GM21576 (cell line): ENCODE data around the gene TMEM154.
A peak's percentile ranks its signal among the peaks of the same experiment; 100 is the strongest.
"Not testable (repeated sequence)": the region's sequence is repeated elsewhere in the genome, so short reads cannot be mapped to it uniquely, and the experiment has no call there.

Source experiments
- ATAC-seq: cut with Tn5 transposase; IDR thresholded peaks from one replicate; pipeline ENCODE4 v1.9.1; 2021; ENCODE audit warnings: mild to moderate bottlenecking, moderate library complexity; ENCODE audit not compliant: unreplicated experiment

TMEM154 gene

GRCh38 chr4:152672206-152673092, 7.3 kb downstream of the TMEM154 start:
- ATAC-seq = no peak

DNA sequence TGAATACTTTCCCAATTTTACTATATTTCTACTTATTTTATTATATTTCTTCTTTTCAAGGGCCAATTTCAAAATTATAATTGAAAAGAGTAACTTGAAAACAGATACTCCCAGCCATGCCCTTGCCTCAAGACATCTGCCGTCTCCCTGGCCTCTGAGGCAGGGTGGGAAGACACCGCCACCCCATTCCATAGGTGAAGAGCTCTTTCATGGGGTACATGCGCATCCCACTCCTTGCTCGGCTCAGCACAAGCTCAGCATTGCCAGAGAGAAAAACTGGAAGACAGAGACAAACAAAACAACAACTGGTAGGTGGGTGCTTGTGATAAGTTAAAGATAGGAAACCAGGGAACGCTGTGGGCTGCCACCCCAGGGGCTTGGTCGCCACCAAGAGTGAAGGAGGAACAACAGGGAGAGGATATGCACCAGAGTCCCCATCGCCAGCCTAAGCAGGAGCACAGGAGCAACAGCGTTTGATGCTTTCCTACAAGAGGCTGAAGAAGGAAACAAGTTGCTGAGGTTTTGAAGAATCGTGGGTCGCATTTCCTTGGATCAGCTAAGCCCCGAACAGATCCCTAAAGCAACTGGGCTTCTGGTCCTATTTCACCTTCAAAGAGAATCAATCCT, 11.3 kb downstream of the TMEM154 start:
- ATAC-seq = no peak

- no peak for ATAC-seq
These were observed 12.0 kb downstream of the TMEM154 start for GRCh38 chr4:152667781-152668180.

DNA sequence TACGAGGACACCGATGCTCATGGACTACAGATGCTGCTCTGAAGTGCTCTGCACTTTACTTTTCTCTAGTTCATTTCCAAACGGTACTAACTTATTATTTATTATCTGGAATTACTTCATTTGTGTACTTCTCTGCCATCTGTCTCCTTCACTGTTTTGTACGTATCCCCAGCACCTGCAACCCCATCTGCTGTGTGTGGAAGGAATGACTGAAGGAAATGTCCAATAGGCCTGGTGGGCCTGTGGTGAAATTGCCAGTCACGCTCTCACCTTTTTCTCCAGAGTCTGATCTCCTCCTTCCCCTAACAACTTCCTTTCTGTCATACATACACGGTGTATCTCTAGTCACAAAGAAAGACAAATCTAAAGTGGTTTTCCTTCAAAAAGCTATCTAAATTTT, 12.9 kb downstream of the TMEM154 start:
- ATAC-seq = no peak

- ATAC-seq = peak; percentile 28
These were observed 14.0 kb downstream of the TMEM154 start for GRCh38 chr4:152665691-152666395.

- not testable (repeated sequence) for ATAC-seq
These were observed 15.8 kb downstream of the TMEM154 start for GRCh38 chr4:152664067-152664378.

DNA sequence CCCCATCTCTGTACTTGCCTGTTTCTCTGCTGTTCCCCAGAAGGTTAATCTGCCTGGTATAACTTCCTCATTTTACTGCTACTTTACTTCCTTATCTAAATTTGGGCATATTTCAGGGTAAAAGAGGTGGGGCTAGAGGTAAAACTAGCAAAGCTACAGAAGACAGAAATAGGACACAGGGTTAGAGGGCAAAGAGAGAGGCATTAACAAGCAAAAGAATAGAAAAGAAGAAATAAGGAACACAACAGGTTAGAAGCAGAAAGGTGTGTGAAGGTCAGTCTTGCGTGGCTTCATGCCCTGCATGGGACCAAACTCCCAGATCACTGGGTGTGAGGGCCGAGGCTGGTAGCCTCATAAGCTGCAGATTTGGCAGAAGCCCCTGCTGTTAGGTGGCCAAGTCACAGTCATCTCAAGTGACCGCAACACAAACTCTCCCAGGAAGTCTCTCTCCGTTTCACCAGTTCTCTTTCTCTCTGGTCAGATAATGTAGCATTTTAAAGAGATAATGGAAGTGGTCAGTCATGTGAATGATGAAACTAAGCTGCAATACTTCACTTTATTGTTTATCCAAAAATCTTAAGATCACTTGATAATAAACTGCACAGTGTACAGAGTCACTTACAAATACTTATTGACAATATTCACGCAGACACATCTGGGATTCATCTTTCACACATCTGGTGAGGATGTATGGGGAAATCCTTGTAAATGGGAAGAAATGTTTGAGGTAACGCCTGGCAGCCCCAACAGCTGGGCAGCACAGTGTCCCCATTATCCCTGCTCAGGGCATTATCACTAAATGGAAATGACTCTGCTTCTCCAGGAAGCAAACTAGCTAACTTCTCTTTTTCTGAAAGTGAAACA, 16.4 kb downstream of the TMEM154 start:
- peak; percentile 49 for ATAC-seq

GRCh38 chr4:152661649-152662048, 18.1 kb downstream of the TMEM154 start:
- ATAC-seq = no peak

DNA sequence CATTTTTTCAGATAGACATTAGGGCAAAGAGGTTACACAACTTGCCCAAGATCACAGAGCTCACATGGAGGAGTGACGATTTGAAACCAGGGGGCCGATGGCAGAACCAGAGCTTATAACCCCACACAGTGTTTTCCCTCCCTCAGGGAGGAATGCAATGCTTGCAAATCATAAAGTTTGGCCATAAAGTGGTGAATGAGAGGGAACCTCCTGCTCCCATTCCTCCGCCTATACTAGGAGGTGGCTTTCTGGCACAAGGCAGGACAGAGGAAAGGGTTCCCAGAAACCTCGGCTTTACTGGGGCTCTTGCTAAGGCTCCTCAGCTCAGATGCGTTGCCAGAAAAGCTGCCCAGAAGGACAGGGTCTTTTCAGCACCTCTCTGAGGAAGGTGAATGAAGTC, 19.3 kb downstream of the TMEM154 start:
- ATAC-seq = no peak

DNA sequence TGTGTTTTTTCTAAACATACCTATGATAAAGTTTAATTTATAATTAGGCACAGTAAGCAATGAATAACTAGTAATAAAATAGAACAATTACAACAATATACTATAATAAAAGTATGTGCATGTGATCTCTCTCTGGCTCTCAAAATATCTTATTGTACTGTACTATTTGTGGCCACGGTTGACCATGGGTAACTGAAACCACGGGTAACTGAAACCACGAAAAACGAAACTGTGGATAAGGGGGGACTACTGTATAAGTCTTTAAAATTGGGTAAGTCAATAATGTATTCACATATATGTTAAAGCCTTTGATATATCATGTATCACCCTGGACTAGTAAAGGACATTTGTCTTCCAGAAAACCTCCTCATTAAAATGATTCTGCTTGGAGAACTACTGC, 20.0 kb downstream of the TMEM154 start:
- ATAC-seq = no peak

- ATAC-seq = no peak
These were observed 22.1 kb downstream of the TMEM154 start for GRCh38 chr4:152657657-152658056.

DNA sequence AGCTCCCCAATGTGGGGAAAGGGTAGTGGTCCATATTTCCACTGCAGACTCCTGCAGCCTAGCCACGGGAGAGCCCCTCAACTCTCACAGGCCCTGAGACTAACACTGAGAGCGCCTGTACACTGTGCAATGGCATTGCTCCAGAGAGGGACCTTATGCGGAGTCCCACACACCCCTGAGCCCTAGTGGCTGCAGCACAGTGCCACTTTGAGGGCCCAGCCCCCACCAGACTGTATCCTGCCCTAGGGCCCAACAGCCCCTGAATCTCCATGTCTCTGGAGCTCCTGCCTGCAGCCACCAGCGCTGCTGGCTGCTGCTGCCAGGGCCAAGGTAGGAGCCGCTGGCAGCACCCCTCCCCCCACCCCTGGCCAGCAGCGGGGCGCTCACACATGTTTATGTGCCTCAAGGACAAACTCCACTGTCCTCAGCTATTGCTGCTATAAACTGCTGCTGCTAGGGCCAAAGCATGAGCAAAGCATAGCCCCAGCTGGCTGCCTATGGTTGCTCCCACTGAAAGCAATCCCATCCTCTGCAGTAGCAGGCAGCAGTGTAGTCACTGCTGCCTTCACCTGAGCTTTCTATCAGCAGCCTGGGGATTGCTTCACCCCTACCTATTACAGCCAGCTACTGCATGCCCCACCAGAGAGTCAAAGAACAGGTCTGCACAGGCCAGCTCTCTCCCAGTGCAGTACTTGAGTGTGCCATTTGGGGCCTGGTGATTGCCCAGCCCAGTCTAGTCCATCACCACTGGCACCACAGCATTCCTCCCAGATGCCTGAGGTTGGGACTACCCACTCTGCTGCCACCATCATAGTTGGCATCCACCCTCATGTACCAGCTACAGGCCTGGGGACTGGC, 24.3 kb downstream of the TMEM154 start:
- ATAC-seq = no peak

DNA sequence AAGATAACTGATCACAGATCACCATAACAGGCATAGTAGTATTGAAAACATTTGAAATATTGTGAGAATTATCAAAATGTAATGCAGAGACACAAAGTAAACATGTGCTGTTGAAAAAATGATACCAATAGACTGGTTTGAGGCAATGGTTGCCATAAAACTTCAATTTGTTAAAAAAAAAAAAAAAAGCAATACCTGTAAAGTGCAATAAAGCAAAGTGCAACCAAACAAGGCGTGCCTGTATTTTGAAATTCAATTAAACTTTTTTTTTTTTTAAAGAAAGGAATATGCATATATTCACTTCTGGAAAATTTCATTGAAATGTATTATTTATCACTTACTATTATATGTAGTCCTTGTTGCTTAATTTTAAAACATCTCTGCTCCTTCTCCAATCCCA, 27.7 kb downstream of the TMEM154 start:
- ATAC-seq = no peak

- ATAC-seq = no peak
These were observed 28.2 kb downstream of the TMEM154 start for GRCh38 chr4:152651473-152652060.

DNA sequence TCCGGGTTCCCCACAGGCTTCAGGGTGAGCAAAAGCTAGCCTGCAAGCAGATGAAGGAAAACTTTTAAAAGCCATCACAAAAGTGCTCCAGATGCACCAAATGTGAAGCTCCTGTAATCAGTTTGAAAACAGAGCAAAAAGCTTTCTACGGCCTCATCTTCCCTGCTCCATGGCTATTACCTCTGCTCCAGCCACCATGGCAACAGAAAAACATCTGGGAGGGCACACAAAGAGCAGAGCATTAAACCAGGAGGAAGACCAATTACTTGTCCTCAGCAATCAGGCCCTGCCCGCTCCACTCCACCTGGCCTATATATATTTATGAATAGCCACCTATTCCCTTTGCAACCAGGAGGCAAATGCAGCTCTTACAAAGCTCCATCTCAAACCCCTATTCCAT, 33.6 kb downstream of the TMEM154 start:
- ATAC-seq = no peak

- no peak for ATAC-seq
These were observed 35.7 kb downstream of the TMEM154 start for GRCh38 chr4:152644130-152644529.

DNA sequence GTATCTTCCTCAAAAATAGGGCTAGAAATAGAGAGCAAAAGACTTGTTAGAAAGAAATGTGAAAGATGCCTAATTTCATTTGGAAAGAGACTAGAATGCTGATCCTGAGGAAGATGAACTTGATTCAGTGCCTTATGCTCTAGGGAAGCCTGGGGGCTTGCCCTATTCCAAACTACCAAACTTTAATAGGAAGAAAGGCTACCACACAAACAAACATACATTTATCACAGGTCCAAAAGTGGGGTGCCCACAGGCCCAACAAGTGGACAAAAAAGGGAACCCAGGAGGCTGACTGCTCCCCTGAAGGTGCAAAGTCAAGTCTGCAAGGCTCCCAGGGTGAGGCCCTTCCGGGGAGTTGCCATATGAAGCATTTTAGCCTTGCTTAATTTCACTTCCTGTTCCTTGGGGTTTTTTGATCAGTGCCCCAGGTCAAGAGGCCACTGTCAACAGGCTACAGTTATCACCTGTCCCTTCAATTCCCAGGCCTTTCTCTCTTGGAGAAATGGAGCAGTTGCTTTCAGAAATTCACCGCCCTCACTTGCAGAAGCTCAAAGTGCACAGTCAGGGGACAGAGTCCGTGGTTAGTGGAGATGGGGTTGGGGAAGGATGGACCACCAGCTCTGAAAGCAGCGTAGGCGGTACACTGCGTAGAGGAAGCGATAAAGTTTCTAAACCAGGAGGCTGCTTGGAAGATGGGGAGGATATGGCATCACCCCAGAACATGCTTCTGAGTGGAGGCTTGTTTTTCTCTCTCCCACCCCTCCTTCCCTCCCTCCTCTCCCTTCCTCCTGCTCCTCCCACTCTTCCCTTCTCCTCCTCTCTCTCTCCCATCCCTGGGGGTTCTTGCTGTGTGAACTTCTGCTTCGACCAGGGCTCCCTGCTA, 36.4 kb downstream of the TMEM154 start:
- ATAC-seq = peak; percentile 86

- no peak for ATAC-seq
These were observed 39.5 kb downstream of the TMEM154 start for GRCh38 chr4:152640058-152640921.
